DMS114 treated with DMSO at 0.1 percent for 48 hours (cell line): ENCODE results near the gene ALPK1.
"Not testable (repeated sequence)": the region's sequence is repeated elsewhere in the genome, so short reads cannot be mapped to it uniquely, and the experiment has no call there.

Source experiments
- DNase-seq: peaks from one replicate; lab custom pipeline; 2025; ENCODE audit not compliant: unreplicated experiment; lab: John Stamatoyannopoulos, UW

Gene ALPK1

DNA sequence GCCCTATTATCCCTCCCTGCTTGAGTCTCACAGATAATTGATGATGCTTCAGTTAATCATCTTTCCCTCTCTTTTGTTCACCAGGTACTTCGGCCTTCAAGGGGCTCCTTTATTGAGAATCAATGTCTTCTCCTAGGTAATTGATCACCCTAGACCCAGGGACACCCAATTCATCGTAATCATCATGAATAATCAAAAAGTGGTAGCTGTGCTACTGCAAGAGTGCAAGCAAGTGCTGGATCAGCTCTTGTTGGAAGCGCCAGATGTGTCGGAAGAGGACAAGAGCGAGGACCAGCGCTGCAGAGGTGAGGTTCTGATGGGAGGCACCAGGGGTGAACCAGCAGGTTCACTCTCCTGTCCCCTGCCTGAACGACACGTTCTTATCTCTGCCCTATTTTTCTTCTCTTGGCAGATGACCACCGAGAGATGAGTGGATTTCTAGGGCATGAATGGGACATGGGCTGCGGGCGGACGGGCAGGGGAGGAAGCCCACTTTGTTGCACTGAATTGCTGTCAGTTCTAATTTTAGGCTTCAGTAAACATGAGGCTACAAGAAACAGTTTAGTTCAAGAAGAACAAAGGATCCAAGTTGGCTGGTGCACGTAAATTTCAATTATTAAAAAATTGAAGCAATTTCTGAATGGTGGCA lies 80.5 kb downstream of the ALPK1 start:
- no peak for DNase-seq

DNA sequence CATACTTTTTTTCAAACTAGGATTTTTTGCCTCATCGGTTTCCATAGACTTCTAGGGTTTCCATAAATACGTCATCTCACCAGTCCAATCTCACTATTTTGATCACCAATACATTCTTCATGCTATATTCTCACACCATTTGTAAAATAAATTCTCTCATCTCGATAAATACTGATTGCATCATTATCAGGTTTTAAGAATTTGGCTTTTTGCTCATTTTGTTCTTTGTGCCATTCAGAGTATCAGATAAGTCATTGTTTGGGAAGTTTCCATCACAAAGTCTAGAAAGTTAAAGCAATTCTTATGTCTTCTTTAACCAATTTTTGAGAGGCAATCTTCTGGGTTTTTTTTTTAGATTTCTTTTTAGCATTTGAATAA lies 81.1 kb downstream of the ALPK1 start:
- no peak for DNase-seq

DNA sequence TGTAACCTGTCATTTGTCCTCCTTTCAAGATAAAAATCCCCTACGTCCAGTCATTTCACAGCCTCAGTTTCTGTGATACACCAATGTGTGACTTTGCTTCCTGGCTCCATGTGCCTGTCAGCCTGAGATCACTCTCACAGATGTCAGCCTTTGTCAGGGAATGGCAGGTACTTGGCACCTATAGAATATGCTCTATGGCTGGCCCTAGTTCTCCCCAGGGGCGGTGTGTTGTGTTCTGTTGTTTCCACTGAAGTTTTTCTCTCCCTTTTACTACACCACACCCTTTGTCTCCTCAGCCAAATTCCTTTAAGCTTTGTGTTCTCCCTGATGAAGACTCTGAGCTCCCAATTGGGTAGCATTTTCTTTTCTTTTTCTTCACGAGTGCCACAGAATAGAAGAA lies 81.7 kb downstream of the ALPK1 start:
- no peak for DNase-seq

DNA sequence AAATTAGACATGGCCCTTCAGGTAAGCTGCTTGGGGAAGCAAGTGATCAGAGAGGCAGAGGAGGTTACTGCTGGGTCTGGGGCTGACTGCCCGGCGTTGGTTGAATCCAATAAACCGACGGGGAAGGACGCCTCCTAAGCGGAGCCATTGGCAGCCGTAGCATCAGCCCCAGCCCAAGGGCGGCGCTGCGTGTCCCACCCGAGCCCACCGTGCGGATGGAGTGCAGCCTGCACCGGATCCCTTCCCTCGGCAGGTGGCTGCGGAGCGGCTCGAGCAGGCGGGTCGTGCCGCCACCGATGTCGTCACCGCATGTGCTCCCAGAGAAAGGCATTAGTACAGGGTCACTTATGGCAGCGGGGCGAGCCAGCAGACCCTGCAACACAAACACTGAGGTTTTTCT lies 82.1 kb downstream of the ALPK1 start:
- DNase-seq = no peak

DNA sequence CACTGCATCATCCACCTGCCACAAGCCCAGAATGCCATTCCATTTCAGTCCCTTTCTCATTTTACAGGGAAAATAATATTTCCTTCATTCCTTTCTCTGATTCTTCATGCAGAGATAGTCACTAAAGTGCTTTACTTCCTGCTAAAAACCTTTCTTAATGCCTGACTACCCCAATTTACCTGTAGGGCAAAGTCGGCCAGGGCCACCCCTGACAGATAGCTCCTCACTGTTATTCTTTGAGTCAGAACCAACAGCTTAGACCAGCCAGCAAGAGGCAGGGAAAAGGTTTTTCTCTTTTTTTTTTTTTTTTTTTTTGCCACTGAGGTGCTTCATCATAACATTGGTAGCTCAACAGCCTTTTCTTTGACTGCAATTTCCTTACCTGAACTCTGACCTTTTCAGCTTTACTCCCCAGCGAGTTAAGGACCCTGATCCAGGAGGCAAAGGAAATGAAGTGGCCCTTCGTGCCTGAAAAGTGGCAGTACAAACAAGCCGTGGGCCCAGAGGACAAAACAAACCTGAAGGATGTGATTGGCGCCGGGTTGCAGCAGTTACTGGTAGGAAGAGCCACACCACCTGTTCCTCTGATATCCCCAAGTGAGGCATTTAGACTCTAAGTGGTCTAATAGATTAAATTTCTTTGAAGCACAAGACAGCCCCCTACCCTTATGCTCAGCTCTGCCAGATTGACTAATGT lies 85.0 kb downstream of the ALPK1 start:
- no peak for DNase-seq

DNA sequence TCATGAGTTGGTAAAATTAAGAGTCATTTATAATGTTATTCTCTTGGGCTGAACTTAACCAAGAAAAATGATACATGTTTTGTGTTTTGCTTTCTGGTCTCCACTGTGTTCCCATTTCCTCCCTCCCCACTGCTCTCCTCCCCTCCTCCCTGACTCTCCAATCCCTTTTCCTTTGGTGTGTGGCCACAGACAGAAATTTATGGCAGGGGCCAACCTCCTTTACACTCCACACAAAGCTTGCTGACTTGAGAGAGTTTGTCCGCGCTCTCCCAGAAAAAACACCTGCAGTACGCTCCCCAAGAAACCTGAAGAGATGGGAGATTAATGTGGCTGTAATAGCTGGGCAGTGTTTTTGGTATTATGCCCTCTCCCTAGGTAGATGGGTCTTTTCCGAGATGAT lies 88.9 kb downstream of the ALPK1 start:
- DNase-seq = no peak

DNA sequence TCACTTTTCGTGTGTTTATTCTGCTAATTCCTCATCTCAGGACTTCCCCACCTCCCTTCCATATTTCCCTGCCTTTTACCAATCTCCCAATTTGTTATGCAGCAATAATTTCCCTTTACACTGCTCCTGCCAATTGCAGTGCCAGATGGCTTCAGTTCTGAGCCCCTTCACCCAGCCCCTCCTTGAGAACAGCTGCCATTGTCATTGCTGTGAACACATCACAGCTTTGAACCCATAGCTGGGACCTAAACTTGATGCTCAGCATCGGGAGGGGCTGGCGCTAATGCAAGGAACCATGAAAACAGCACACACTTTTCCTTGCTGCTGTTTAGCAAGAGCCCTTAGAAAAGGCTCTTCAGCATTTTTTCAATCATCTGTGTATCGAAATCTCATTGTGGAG lies 104.9 kb downstream of the ALPK1 start:
- DNase-seq = no peak

DNA sequence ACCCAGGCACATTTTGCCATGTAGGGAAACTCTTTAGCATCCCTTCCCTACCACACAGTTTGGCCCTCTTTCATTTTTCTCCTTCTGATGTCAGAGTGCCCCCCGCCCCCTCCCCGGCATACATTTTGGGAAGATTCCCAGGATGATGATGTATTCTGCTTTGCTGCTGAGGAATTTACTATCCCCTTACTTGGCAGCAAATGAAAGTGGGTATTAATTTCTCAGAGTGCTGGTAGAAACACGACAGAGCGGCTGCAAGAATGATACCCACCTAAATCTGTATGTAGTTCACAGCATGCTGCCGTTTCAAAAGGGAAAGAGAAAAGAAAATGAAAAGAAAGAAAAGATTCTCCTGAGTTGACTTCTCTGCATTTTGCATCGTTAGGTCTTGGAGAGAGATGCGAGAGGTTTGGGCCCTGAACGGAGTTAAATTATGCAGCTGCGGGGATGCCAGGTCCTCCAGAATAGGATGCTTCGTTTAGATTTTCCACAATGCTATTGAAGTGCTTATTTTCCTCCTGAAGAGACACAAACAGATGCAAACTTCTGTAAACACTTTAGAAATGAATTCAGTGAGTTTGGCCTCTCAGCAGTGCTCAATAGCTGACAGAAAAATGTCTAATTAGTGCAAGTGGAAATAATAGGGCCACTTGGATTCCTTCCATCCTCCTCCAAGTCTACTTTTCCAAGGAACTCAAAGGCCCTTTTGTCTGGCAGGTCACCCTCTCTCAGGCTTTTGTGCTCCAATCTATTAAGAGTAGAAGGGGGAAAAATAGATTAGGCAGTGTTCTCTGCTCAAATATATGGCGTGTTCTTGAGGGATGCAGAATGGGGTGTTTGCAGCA lies 106.2 kb downstream of the ALPK1 start:
- no peak for DNase-seq

DNA sequence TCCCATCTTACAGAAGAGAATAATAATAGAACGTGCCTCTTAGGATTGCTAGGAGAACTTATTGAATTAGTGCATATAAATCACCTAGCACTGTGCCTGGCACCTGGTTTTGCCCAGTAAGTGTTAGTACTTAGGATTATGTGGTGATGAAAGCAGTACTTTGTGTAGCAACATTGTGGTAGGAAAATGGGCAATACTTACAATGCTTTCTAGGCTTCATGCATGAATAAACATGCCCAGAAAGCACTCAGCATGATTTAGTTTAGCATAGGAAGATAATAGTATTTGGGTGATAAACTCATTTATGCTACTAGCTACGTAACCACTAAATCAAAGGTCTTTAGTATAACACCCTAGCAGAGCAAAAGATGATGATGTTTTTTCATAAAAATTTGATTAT lies 113.2 kb downstream of the ALPK1 start:
- no peak for DNase-seq

DNA sequence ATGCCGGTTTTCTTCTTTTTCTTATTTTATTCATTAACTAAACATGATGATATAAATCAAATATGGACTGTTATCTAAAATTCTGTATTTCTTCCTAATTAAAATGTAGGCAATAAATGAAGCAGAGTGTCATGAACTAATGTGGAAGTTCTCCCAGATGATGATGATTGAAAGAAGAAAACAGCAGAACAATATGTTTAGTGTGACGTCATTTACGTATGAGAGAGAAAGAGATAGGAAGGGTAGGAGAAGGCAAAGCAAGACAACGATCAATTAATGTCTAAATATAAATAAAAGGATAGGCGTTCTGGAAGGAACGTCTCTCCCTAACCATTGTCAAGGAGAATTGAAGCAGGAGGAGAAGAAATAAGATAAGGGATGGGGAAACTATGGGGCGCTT lies 113.6 kb downstream of the ALPK1 start:
- DNase-seq = no peak

DNA sequence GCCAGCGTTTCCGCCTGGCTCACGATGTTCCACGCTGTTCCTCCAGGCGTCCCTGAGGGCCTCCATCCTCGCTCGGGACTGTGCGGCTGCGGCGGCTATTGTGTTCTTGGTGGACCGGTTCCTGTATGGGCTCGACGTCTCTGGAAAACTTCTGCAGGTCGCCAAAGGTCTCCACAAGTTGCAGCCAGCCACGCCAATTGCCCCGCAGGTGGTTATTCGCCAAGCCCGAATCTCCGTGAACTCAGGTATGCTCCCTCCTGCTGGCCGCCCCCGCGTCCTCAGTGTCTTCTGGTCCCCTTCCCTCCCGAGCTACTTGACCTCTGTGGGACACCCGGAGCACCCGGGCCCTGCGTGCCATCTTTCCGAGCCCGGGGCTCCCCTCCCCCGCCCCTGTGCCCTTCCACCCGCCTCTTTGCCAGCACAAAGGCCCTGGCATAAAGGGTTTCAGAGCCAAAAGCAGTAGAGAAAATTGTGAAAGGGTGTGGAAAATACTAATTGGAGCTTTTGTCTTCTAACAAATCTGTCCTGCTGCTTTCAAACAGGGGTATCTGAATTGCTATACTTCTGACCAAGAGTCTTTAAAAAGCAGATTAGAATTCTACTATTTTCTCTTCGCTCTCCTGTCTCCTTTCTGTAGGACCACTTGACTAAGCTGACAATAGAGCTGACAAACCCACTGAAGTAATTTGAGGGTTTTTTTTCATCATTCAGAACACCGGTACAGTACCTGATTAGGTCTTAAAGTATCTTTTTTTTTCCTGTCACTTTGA lies 114.8 kb downstream of the ALPK1 start:
- no peak for DNase-seq

DNA sequence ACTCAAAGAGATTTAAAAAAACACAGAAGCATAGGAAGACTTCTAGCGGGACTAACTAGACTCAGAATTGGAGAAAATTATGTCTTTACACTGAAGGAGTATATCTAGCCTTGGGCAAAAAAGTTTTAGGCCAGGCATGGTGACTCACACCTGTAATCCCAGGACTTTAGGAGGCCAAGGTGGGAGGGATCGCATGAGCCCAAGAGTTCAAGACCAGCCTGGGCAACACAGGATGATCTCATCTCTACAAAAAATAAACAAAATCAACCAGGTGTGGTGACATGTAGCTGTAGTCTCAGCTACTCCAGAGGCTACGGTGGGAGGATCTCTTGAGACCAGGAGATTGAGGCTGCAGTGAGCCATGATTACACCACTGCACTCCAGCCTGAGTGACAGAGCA lies 119.3 kb downstream of the ALPK1 start:
- DNase-seq = no peak

DNA sequence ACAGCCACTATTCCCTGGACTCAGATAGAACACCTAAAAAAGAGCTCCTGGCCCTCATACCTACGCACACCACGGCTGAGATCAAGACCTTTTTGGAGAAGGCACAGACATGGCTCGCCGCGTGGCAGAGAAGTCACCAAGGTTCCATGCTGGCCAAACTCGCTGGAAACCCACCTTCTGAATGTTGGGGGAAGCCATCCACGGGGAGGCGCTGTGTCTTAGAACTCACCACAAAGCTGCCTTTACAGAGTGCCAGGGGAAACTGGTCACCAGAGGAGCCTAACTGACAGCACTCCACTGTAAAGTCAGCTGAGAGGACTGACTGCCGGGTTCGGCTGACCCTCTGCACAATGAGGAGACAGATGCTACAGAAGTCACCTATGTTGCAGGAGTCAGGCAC lies 120.9 kb downstream of the ALPK1 start:
- no peak for DNase-seq

DNA sequence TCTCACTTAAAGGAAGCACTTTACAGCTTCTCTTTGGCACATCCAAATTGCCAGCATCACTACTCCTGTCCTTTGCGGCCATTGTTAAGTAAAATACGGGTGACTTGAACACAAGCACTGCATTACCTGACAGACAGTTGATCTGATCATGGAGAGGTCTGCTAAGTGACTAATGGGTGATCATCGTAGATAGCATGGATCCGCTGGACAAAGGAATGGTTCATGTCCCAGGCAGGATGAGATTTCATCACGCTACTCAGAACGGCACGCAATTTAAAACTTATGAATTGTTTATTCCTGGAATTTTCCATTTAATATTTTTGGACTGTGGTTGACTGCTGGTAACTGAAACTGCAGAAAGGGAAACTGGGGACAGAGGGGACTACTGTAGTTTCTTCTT lies 124.7 kb downstream of the ALPK1 start:
- no peak for DNase-seq

DNA sequence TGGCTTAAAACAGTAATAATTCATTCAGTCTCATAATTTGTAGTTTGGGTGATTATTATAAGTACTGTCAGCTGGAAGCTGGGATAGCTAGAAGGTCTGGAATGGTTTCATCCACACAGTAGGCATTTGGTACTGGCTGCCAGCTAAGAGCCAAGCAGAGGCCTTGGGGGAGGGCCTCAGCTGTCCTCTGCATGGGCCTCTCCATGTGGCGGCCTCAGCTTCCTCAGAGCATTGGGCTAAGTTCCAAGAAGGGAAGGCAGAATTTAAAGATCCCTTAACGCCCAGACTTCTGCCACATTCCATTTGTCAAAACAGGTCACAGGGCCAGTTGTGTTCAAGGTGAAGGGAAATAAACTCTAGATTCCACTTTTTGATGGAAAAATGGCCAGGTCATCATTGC lies 125.5 kb downstream of the ALPK1 start:
- no peak for DNase-seq

DNA sequence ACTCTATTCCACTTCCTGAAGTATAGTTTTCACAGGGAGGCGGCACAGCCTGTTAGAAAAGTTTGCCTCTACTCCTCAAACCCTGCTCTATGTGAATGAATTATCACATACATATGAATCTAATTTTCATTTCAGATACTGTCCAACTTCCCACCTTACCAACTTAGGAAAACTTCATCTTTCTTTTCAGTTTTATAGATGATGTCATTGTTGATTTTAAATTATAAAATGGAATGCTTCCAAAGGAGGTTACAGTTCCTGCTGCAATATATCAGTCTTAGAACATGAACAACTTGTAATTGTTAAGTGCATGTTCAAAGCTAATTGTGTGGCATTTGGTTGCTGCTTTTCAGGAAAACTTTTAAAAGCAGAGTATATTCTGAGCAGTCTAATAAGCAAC lies 126.4 kb downstream of the ALPK1 start:
- DNase-seq = no peak

DNA sequence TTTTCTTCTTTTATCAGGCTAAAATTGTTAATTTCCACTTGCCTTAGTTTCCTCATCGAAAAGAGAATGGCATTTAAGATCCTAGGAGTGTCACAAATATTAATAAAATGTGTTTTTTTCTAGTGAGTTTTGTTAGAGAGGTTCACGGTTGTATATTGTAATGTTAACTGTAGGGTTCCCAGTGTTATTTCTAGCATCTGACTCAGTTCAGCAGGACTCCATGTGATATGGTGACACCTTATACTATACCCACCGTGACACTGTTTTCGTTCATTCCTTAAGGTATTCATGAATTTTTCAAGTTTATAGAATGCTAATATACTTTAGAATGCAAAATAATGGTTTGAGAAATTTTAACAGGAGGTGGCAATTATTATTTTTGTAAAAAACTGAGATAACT lies 128.7 kb downstream of the ALPK1 start:
- DNase-seq = no peak

DNA sequence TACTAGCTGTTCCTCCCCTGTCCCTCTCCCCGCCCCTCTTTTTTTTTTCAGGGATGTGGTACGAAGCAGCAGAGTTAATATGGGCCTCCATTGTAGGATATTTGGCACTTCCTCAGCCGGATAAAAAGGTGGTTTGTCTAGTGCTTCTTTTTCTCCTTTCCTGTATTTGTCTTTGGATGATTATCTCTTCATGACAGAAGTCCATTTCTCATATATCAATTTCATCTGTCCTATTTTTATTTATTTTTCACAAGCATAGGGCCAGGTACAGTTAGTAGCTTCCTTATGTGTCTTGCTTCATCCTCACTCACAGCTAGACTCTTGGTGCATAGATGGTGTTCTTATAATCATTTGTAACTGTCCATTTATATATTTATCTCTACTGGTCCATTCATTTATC lies 129.2 kb downstream of the ALPK1 start:
- DNase-seq = no peak

DNA sequence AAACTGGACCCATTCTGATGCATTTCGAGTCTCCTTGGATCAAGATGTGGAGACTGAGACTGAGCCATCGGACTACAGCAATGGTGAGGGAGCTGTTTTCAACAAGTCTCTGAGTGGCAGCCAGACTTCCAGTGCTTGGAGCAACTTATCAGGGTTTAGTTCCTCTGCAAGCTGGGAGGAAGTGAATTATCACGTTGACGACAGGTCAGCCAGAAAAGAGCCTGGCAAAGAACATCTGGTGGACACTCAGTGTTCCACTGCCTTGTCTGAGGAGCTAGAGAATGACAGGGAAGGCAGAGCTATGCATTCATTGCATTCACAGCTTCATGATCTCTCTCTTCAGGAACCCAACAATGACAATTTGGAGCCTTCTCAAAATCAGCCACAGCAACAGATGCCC lies 134.0 kb downstream of the ALPK1 start:
- no peak for DNase-seq

DNA sequence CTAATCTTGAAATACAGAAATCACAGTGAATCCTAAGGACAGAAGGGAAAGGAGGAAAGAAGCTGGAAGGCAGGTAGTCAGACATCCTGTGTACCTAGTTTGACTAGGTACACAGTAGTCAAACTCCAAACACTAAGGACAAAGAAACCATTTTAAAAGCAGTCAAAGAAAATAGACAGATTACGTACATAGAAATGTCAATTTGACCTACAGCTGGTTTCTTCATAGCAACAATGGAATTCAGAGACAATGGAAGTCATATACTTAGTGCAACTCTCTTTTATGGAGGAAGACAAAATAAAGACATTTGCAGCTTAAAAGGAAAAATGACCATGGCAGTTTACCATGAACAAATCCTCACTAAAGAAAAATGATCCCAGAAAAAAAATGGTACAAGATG lies 139.8 kb downstream of the ALPK1 start:
- DNase-seq = no peak

DNA sequence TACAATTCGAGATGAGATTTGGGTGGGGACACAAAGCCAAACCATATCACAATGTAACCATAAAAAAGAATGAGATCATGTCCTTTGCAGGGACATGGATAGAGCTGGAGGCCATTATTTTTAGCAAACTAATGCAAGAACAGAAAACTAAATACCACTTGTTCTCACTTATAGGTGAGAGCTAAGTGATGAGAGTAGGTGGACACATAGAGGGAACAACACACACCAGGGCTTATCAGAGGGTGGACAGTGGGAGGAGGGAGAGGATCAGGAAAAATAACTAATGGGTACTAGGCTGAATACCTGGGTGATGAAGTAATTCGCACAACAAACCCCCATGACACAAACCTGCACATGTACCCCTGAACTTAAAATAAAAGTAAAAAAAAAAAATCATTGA lies 145.1 kb downstream of the ALPK1 start:
- DNase-seq = not testable (repeated sequence)
